T-helper 2 cell treated with Interferon-gamma antibody and Interleukin-4, amounts not matched to agents 100 ng/mL and 5 ng/mL, for 36 hours (primary cell): ENCODE results near the gene PCDHA12. TPM values are rescaled to one million over a fixed set of nuclear protein-coding genes. Genes with fewer than 3 reads are reported as not detected.
"Not testable (repeated sequence)": the region's sequence is repeated elsewhere in the genome, so short reads cannot be mapped to it uniquely, and the experiment has no call there.

Source experiments
- intact Hi-C: fragments of 100-400 bp; cut with micrococcal nuclease; formaldehyde crosslinking; loops from one replicate; pipeline ENCODE4 v1.15.1; 2023
- total RNA-seq: library from RNA; stranded (reverse); gene quantifications from 2 replicates; pipeline ENCODE4 v1.2.3, GENCODE V29; 2022

Gene PCDHA12, protein sequence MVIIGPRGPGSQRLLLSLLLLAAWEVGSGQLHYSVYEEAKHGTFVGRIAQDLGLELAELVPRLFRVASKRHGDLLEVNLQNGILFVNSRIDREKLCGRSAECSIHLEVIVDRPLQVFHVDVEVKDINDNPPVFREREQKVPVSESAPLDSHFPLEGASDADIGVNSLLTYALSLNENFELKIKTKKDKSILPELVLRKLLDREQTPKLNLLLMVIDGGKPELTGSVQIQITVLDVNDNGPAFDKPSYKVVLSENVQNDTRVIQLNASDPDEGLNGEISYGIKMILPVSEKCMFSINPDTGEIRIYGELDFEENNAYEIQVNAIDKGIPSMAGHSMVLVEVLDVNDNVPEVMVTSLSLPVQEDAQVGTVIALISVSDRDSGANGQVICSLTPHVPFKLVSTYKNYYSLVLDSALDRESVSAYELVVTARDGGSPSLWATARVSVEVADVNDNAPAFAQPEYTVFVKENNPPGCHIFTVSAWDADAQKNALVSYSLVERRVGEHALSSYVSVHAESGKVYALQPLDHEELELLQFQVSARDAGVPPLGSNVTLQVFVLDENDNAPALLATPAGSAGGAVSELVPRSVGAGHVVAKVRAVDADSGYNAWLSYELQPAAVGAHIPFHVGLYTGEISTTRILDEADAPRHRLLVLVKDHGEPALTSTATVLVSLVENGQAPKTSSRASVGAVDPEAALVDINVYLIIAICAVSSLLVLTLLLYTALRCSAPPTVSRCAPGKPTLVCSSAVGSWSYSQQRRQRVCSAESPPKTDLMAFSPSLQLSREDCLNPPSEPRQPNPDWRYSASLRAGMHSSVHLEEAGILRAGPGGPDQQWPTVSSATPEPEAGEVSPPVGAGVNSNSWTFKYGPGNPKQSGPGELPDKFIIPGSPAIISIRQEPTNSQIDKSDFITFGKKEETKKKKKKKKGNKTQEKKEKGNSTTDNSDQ
- total RNA-seq: not detected in 2 replicates

DNA sequence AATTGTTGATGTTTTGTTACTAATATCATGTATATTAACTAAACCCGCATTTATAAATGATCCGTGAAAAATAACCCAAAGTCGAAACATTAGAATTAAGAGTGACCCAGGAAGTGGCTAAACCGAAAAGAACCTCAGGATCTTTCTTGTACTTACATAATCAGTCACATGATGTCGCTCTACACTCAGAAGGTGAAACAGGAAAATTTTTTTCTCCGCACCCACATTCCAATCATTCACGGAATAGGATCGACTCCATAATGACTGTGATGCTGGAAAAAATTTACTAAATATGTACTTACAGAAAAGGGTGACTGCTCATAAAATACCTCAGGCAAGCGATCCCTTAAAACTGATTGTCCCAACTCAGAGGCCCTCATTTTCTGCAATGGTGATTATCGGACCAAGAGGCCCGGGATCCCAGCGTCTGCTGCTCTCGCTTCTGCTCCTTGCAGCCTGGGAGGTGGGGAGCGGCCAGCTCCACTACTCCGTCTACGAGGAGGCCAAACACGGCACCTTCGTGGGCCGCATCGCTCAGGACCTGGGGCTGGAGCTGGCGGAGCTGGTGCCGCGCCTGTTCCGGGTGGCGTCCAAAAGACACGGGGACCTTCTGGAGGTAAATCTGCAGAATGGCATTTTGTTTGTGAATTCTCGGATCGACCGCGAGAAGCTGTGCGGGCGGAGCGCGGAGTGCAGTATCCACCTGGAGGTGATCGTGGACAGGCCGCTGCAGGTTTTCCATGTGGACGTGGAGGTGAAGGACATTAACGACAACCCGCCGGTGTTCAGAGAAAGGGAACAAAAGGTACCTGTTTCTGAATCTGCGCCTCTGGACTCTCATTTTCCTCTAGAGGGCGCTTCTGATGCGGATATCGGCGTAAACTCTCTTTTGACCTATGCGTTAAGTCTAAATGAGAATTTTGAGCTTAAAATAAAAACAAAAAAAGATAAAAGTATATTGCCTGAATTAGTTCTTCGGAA, at the start of gene PCDHA12:
TSS of gene PCDHA12 (plus strand) at position 224 of the 981 bp plus-strand sequence. CDS start at position 389, 165 bp downstream.
- intact Hi-C loops: loop anchor here (10.0 kb wide), 1 partner anchor 359 kb away; no protein-coding TSS in a partner anchor

DNA sequence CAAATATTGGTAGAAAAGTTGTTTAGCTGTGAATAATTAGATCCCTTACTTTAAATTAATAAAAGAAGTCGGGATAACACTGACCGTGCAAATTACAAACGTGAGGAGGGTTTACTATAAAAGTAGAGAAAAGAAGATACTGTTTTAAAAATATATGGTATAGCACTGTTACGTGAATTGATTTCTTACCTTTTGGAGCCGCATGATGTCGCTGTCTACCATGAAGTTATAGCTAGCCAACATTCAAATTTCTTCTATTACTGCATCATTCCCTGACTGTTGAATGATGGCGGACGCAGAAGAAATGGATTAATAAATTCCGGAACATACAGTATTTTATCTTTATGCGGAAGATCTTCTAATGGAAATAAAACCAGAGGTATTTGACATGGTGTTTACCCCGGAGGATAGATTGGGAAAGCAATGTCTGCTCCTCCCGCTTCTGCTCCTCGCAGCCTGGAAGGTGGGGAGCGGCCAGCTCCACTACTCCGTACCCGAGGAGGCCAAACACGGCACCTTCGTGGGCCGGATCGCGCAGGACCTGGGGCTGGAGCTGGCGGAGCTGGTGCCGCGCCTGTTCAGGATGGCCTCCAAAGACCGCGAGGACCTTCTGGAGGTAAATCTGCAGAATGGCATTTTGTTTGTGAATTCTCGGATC, 47.3 kb upstream of the PCDHA12 start, which contains the start of gene PCDHA6:
TSS of gene PCDHA6 (plus strand) at position 257 of the 658 bp plus-strand sequence. CDS start at position 389, 132 bp downstream.
- intact Hi-C loops: loop anchor here (10.0 kb wide), 1 partner anchor 217 kb away; no protein-coding TSS in a partner anchor

DNA sequence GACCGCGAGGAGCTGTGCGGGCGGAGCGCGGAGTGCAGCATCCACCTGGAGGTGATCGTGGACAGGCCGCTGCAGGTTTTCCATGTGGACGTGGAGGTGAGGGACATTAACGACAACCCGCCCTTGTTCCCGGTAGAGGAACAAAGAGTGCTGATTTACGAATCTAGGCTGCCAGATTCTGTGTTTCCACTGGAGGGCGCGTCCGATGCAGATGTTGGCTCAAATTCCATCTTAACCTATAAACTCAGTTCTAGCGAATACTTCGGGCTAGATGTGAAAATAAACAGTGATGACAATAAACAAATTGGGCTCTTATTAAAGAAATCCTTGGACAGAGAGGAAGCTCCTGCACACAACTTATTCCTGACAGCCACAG, 46.8 kb upstream of the PCDHA12 start:
- intact Hi-C loops: loop anchor here (10.0 kb wide), 1 partner anchor 216 kb away; no protein-coding TSS in a partner anchor

DNA sequence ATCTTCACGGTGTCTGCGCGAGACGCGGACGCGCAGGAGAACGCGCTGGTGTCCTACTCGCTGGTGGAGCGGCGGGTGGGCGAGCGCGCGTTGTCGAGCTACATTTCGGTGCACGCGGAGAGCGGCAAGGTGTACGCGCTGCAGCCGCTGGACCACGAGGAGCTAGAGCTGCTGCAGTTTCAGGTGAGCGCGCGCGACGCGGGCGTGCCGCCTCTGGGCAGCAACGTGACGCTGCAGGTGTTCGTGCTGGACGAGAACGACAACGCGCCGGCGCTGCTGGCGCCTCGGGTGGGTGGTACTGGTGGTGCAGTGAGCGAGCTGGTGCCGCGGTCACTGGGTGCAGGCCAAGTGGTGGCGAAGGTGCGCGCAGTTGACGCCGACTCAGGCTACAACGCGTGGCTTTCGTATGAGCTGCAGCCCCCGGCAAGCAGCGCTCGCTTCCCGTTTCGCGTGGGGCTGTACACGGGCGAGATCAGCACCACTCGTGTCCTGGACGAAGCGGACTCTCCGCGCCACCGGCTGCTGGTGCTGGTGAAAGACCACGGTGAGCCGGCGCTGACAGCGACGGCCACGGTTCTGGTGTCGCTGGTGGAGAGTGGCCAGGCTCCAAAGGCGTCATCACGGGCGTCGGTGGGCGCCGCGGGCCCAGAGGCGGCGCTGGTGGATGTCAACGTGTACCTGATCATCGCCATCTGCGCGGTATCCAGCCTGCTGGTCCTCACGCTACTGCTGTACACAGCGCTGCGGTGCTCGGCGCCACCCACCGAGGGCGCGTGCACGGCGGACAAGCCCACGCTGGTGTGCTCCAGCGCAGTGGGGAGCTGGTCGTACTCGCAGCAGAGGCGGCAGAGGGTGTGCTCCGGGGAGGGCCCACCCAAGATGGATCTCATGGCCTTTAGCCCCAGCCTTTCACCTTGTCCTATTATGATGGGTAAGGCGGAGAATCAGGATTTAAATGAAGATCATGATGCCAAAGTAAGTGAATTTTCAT, 45.3 kb upstream of the PCDHA12 start:
- intact Hi-C loops: loop anchor here (10.0 kb wide), 1 partner anchor 215 kb away; no protein-coding TSS in a partner anchor

DNA sequence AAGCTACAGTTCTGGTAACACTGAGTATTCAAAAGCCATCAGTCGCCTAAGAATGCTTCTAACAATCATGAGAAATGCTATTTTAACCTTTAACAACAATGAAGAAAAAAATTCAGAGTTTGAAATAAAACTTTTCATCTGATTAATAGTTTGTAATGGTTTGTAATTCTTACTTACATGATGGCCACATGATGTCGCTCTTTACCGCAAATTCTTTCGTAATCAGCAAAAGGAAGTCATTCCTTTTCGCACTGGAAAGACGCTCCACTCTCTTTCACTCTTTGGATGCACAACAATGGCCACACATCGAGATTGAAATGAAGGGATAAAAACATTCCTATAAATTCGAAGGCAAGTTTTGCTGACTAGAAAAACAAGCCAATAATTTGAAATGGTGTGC, 41.1 kb upstream of the PCDHA12 start, which contains the start of gene PCDHA7:
TSS of gene PCDHA7 (plus strand) at position 277 of the 400 bp plus-strand sequence. CDS start at position 392, 115 bp downstream.
- intact Hi-C loops: no loop called here

DNA sequence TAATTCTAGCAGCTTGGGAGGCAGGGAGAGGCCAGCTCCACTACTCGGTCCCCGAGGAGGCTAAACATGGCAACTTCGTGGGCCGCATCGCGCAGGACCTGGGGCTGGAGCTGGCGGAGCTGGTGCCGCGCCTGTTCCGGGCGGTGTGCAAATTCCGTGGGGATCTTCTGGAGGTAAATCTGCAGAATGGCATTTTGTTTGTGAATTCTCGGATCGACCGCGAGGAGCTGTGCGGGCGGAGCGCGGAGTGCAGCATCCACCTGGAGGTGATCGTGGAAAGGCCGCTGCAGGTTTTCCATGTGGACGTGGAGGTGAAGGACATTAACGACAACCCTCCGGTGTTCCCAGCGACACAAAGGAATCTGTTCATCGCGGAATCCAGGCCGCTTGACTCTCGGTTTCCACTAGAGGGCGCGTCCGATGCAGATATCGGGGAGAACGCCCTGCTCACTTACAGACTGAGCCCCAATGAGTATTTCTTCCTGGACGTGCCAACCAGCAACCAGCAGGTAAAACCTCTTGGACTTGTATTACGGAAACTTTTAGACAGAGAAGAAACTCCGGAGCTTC, 40.6 kb upstream of the PCDHA12 start:
- intact Hi-C loops: loop anchor here (5.0 kb wide), 1 partner anchor 48 kb away; the partner anchor contains the start of gene PCDHA13

DNA sequence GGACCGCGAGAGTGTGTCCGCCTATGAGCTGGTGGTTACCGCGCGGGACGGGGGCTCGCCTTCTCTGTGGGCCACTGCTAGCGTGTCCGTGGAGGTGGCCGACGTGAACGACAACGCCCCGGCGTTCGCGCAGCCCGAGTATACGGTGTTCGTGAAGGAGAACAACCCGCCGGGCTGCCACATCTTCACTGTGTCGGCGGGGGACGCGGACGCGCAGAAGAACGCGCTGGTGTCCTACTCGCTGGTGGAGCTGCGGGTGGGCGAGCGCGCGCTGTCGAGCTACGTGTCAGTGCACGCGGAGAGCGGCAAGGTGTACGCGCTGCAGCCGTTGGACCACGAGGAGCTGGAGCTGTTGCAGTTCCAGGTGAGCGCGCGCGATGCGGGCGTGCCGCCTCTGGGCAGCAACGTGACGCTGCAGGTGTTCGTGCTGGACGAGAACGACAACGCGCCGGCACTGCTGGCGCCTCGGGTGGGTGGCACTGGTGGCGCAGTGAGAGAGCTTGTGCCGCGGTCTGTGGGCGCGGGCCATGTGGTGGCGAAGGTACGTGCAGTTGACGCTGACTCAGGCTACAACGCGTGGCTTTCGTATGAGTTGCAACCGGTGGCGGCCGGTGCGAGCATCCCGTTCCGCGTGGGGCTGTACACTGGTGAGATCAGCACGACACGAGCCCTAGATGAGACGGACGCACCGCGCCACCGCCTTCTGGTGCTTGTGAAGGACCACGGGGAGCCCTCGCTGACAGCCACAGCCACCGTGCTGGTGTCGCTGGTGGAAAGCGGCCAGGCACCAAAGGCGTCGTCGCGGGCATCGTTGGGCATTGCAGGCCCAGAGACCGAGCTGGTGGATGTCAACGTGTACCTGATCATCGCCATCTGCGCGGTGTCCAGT, 39.2 kb upstream of the PCDHA12 start:
- intact Hi-C loops: loop anchor here (5.0 kb wide), 1 partner anchor 46 kb away; the partner anchor contains the start of gene PCDHA13

DNA sequence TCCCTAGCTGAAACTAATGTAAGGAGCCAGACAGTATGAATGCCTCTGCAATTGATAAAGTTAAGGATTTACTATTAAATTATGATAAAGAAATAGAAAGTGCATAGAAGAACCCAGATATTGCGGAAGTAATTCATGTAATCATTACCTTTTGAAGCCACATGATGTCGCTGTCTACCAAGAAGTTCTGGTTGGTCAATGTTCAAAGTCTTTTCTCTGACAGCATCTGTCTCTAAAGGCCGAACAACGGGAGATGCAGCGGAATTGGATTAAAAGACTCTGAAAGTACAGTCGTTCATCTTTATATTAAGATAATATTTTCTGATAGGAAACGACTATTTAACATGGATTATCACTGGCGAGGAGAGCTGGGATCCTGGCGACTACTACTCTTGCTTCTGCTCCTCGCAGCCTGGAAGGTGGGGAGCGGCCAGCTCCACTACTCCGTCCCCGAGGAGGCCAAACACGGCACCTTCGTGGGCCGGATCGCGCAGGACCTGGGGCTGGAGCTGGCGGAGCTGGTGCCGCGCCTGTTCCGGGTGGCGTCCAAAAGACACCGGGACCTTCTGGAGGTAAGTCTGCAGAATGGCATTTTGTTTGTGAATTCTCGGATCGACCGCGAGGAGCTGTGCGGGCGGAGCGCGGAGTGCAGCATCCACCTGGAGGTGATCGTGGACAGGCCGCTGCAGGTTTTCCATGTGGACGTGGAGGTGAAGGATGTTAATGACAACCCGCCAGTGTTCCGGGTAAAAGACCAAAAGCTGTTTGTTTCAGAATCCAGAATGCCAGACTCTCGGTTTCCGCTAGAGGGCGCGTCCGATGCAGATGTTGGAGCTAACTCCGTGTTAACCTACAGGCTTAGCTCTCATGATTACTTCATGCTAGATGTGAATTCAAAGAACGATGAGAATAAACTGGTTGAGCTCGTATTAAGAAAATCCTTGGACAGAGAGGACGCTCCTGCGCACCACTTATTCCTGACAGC, 33.8 kb upstream of the PCDHA12 start, which contains the start of gene PCDHA8:
TSS of gene PCDHA8 (plus strand) at position 210 of the 985 bp plus-strand sequence. CDS start at position 345, 135 bp downstream.
- intact Hi-C loops: loop anchor here (1.0 to 5.0 kb wide), 2 partner anchors 39 to 200 kb away; partner anchors contain the start of gene PCDHA3

DNA sequence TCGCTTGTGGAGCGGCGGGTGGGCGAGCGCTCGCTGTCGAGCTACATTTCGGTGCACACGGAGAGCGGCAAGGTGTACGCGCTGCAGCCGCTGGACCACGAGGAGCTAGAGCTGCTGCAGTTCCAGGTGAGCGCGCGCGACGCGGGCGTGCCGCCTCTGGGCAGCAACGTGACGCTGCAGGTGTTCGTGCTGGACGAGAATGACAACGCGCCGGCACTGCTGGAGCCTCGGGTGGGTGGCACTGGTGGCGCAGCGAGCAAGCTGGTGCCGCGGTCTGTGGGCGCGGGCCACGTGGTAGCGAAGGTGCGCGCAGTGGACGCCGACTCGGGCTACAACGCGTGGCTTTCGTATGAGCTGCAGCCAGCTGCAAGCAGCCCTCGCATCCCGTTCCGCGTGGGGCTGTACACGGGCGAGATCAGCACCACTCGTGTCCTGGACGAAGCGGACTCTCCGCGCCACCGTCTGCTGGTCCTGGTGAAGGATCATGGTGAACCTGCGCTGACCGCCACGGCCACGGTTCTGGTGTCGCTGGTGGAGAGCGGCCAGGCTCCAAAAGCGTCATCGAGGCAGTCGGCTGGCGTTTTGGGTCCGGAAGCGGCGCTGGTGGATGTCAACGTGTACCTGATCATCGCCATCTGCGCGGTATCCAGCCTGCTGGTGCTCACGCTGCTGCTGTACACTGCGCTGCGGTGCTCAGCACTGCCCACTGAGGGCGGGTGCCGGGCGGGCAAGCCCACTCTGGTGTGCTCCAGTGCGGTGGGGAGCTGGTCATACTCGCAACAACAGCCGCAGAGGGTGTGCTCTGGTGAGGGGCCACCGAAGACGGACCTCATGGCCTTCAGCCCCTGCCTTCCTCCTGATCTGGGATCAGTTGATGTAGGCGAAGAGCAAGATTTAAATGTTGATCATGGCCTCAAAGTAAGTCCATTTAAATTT, 32.0 kb upstream of the PCDHA12 start:
- intact Hi-C loops: loop anchor here (5.0 kb wide), 1 partner anchor 41 kb away; the partner anchor contains the start of gene PCDHA3

DNA sequence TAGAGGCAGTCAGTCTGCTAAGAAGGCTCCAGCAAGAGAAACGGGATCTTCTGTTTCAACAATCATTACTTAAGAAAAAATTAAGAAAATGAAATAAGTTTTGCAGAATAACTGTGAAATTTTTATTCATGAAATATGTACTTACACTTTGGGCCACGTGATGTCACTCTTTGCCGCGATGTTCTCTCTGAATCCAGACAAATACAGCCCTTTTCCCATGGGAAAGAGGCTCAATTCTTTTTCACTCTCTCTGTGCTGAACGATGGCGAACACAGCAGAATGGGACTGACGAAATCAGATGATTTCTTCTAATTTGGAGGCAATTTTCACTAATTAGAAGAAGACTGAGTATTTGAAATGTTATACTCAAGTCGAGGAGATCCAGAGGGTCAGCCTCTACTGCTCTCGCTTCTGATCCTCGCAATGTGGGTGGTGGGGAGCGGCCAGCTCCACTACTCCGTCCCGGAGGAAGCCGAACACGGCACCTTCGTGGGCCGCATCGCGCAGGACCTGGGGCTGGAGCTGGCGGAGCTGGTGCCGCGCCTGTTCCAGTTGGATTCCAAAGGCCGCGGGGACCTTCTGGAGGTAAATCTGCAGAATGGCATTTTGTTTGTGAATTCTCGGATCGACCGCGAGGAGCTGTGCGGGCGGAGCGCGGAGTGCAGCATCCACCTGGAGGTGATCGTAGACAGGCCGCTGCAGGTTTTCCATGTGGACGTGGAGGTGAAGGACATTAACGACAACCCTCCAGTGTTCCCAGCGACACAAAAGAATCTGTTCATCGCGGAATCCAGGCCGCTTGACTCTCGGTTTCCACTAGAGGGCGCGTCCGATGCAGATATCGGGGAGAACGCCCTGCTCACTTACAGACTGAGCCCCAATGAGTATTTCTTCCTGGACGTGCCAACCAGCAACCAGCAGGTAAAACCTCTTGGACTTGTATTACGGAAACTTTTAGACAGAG, 26.7 kb upstream of the PCDHA12 start, which contains the start of gene PCDHA9:
TSS of gene PCDHA9 (plus strand) at position 244 of the 964 bp plus-strand sequence. CDS start at position 358, 114 bp downstream.
- intact Hi-C loops: not testable (repeated sequence)

DNA sequence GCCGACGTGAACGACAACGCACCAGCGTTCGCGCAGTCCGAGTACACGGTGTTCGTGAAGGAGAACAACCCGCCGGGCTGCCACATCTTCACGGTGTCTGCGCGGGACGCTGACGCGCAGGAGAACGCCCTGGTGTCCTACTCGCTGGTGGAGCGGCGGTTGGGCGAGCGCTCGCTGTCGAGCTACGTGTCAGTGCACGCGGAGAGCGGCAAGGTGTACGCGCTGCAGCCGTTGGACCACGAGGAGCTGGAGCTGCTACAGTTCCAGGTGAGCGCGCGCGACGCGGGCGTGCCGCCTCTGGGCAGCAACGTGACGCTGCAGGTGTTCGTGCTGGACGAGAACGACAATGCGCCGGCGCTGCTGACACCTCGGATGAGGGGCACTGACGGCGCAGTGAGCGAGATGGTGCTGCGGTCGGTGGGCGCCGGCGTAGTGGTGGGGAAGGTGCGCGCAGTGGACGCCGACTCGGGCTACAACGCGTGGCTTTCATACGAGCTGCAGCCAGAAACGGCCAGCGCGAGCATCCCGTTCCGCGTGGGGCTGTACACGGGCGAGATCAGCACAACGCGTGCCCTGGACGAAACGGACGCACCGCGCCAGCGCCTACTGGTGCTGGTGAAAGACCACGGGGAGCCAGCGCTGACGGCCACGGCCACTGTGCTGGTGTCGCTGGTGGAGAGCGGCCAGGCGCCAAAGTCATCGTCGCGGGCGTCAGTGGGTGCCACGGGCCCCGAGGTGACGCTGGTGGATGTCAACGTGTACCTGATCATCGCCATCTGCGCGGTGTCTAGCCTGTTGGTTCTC, 25.1 kb upstream of the PCDHA12 start:
- intact Hi-C loops: not testable (repeated sequence)
